Right ventricle myocardium inferior (tissue), 1 donor: ENCODE results near the gene DGUOK. TPM values are rescaled to one million over a fixed set of nuclear protein-coding genes. Genes with fewer than 3 reads are reported as not detected.

Experiments used
- ATAC-seq: fragments of 200-7000 bp; cut with Tn5 transposase; one replicate; pipeline ENCODE4 v1.9.1; 2020; ENCODE audit warnings: mild to moderate bottlenecking, moderate library complexity
- DNase-seq: peaks from one replicate; pipeline ENCODE4 v3.0.0; 2021; ENCODE audit errors: missing footprints
- intact Hi-C: fragments of 100-400 bp; cut with DNase I; formaldehyde crosslinking; loops from one replicate; pipeline ENCODE4 v1.11.0; 2022
- total RNA-seq: library from RNA; stranded (reverse); fragmentation: NEBNext Ultra II Directional; extraction: Animal tissue kit (Norgen Biotek cat#: 25700); gene quantifications from one replicate; pipeline ENCODE4 v1.2.1, GENCODE V29; 2021
- donor health status: DM: no; HTN: yes; CAD: no; lungs with severe emphysema.

DGUOK gene
- total RNA-seq, 1 donor from 2014 or later, result 17.9 TPM

DNA sequence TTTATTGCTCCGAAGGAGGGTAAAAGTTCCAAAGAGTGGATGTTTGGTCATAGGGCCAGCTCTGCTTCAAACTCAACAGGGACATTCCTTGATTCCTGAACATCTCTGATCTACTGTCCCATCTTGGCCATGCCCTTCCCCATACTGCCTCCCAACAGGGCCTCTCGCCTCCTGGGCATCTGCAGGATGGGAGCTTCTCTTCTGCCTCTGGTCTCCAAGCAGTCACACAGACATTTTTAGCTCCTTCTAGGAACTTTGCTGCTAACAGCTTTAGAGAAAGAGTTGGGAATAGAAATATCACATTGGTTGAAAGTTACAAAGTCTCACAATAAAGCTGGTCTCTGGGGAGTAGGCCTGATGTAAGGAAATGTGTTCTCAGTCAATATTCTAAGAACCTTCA, 9.4 kb upstream of the DGUOK start:
- intact Hi-C loops, result no loop called here
- ATAC-seq, result no peak
- DNase-seq, result no peak

DNA sequence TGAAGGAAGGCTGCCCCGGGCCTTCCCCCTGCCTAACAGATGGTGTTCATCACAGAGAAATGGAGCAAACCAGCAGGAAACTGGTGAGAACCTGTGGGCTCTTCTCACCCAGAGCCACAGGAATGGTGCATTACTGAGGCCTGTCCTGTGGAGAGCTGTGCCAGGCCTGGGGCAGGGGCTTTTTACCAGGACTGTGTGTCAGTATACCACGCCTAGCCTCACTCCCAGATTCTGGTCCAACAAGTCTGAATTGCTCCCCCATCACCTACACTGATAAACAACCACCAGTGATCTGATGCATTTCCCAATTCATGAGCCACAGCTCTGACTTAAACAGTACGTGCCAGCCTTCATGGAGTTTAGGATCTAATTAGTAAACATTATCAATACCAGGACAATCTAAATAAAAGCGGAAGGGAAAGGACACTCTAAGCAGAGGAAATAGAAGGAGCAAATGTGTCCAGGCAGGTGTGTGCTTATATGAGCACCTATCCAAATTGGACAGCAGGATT, 8.9 kb upstream of the DGUOK start:
- no peak for DNase-seq
- ATAC-seq, result no peak
- intact Hi-C loops, result no loop called here

DNA sequence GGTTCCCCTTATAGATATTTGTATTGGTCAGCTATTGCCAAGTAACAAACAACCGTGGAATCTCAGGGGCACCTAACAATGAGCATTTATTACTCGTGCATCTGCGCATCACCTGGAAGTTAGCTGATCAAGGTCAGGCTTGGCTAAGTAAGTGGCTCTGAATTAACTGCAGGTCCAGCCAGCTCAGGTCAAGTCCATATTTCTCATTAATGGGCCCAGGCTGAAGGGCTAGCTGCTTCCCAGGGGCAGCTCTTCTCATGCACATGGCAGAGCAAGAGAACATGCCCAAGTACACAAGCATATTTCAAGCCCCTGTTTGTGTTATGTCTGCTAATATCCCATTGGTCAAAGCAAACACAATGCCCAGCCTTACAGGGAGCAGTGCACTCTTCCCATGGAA, 7.8 kb upstream of the DGUOK start:
- intact Hi-C loops, result no loop called here
- no peak for ATAC-seq
- no peak for DNase-seq

GRCh38 chr2:73919596-73920228, 7.0 kb upstream of the DGUOK start:
- intact Hi-C loops, result loop anchor here (10.0 kb wide), 1 partner anchor 225 kb away; the partner anchor contains the start of gene BOLA3
- no peak for ATAC-seq

DNA sequence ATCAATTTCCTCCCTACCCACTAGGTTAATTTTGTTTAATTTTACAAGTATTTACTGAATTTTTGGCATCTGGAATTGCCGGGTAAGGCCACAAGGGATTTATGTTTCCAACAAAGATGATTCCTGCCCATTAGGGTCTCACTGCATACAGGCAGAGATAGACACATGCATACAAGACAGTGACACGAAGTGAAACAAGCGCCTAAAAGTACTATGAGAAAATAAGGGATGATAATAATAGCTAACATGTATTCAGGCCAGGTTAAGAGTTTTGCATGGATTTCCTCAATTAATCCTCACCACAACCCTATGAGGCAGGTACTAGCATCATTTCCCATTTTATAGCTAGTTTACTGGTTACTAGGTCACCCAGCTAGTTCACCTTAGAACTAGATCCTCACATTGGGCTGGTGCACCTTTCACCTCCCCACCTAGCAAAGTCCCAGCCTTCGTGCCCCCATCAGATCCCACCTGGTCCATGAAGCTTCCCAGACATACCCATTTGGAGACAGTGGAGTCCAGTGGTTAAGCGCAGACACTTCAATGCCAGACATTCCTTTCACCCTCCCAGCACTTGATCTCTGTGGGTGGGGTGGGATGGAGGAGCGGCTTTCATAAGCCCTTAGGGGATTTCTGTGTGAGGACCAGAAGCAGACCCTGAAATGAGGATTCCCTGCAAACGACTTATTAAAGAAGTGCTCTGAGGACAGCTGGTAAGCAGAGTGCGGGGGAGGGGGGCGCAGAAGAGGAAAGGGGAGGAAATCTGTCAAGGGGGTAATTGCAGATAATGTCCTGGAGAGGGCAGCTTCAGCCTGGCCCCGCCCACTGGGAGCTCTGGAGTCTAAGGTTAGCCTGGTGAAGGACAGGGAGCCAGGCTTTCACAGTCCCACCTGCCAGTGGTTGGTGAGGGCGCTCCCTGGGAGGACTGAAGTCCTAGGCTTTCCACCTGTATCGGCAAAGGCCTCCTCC, 5.8 kb upstream of the DGUOK start:
- DNase-seq (peak; percentile 76), ATAC-seq (peak; percentile 34)
- intact Hi-C loops, result loop anchor here (10.0 kb wide), 1 partner anchor 224 kb away; the partner anchor contains the start of gene BOLA3

More at GRCh38 chr2:73919596-73920228, 7.0 kb upstream of the DGUOK start:
- no peak for DNase-seq

DNA sequence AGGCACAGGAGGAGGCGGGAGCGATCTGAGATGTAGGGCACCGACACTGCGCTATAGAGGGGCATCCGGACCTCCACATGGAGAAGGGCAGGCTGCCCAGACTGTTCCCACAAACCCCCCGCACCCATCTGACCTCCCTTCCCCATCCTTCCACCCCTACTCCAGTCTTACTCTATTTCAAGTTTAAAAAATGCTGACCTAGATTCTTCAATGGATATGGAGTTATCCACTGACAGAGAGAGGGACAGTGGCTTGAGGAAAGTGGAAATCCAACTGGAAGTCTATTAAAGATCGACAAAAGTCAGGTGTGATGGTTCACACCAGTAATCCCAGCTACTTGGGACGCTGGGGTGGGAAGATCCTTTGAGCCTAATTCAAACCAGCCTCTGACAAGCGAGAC, 5.1 kb upstream of the DGUOK start:
- intact Hi-C loops, result loop anchor here (10.0 kb wide), 1 partner anchor 223 kb away; the partner anchor contains the start of gene BOLA3
- ATAC-seq, result no peak
- DNase-seq, result no peak

DNA sequence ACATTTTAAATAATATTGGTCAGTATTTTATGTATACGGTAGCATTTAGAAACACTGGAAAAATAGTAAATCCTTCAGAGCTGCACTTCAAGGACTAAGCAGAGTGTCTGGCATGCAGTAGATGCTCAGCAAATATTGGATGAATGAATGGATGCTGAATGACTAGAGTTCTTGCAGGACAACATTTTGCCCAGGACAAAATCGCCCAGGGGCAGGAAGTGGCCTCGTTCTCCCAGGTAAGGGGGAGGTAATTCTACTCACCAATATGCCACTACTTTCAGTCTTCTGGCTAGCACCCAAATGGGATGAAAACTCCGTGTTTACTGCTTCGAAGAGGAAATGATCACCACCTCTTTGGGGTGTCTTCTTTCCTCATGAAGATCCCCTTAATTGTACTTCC, 4.0 kb upstream of the DGUOK start:
- DNase-seq, result no peak
- intact Hi-C loops, result loop anchor here (10.0 kb wide), 1 partner anchor 222 kb away; the partner anchor contains the start of gene BOLA3
- ATAC-seq, result no peak

GRCh38 chr2:73925033-73925704, 1.5 kb upstream of the DGUOK start:
- DNase-seq (no peak), ATAC-seq (no peak)
- intact Hi-C loops, result loop anchor here (5.0 to 10.0 kb wide), 4 partner anchors 53 to 220 kb away; partner anchors contain the start of genes BOLA3 and TET3

- intact Hi-C loops, result loop anchor here (5.0 to 10.0 kb wide), 4 partner anchors 54 to 219 kb away; partner anchors contain the start of genes BOLA3 and TET3
- no peak for DNase-seq
- no peak for ATAC-seq
Measured at GRCh38 chr2:73925853-73926492, 707 bp upstream of the DGUOK start.

- ATAC-seq (no peak), DNase-seq (no peak)
- intact Hi-C loops, result loop anchor here (5.0 to 10.0 kb wide), 4 partner anchors 55 to 217 kb away; partner anchors contain the start of genes BOLA3 and TET3
Measured at GRCh38 chr2:73927344-73927743, 664 bp downstream of the DGUOK start.

DNA sequence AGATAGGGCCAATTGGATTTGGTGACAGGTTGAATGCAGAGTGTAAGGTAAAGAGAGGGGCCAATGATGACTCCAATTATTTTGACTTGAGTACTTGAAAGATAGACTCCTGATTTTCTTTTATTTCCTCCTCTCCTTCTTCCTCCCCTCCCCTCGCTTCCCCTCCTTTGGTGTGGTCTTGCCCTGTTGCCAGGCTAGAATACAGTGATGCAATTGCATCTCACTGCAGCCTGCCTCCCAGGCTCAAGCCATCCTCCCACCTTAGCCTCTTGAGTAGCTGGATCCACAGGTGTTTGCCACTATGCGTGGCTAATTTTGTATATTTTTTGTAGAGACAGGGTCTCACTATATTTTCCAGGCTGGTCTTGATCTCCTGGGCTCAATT, 2.3 kb downstream of the DGUOK start:
- intact Hi-C loops, result loop anchor here (5.0 to 10.0 kb wide), 4 partner anchors 53 to 216 kb away; partner anchors contain the start of genes BOLA3 and TET3
- DNase-seq (no peak), ATAC-seq (no peak)

DNA sequence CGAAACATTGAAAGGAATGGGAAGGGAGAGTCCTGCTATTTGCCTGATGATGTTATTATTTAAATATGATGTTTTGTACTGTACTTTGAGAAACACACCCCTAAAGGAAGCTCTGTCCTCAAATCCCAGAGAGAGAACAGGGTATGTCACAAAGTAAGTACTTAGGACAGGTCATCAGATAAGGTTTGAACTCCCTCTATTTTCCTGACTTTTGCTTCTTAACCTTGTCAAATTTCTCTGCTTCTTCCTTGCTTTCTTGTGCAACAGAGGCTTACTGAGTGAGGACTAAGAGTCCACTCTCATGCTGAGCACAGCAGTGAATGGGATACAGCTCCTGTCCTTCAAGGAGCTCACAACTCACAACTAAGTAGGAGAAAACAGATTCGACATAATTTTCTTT, 3.7 kb downstream of the DGUOK start:
- intact Hi-C loops, result no loop called here
- DNase-seq (no peak), ATAC-seq (no peak)

- DNase-seq (no peak), ATAC-seq (no peak)
- intact Hi-C loops, result no loop called here
Measured at GRCh38 chr2:73931531-73932500, 5.1 kb downstream of the DGUOK start.

- intact Hi-C loops, result no loop called here
- DNase-seq (no peak), ATAC-seq (no peak)
Measured at GRCh38 chr2:73933194-73933593, 6.5 kb downstream of the DGUOK start.

DNA sequence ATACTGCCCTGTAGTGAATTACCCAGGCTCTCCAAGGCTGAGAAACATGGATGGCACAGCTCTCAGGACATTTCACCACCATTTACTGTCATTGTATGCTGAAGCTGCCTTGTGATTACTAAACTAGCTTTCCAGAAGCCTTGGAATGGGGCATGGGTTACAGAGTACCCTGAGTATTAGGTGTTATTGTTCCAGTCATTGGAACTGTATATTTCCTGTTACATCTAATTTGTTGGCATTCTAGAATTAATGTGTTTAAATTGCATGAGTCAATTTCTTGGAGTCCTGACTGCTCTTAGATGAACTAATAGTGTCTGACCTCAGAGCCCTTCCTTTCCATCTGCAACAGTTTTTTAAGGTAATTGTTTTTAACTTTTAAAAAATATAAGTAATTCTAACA, 9.0 kb downstream of the DGUOK start:
- no peak for ATAC-seq
- intact Hi-C loops, result no loop called here
- no peak for DNase-seq

DNA sequence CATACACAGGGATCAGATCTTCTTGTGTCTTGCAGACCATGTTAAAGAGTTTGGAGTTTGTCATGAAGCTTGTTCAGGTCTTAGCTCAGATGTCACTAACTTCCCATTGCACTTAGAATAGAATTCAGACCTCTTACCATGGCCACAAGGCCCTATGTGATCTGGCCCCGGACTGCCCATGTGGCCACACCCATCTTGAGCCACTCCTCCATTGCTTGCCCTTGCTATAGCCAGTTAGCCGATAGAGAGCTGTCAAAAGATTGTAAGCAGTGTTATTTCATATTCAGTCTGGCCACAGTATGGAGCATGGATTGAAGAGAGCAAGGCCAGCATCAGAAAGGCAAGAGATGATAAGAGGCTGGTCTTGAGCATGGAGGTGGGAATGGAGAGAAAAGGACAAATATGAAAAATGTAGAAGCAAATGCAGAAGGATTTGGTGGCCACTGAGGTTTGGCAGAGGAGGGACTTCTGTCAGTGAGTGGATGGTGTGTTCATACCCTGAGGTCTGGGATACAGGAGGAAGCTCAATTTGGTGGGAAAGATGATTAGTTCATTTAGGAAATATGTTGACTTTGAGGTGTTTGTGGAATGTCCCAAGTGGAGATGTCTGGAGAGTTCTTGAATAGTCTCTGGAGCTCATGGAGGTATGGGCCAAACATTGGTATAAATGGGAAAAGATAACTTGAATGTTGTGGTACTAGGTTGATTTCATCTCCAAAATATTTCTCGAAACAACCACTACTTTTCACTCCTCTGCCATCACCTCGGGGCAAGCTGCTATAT, 10.6 kb downstream of the DGUOK start:
- ATAC-seq (no peak), DNase-seq (no peak)
- intact Hi-C loops, result no loop called here
